ACC112 (cell line): ENCODE results near the gene LAMA3.

Experiments
- H2AFZ ChIP-seq: fragments of 200-600 bp; sonication (generic); one replicate; pipeline ENCODE4 v1.6.0; 2017; ENCODE audit warnings: antibody characterized with exemption, low read length; ENCODE audit not compliant: unreplicated experiment
- H3K27ac ChIP-seq: fragments of 200-600 bp; sonication (generic); 2 replicates; pipeline ENCODE4 v1.5.1; 2014; ENCODE audit warnings: low read depth, mild to moderate bottlenecking, antibody characterized with exemption, low read length, moderate library complexity
- H3K27me3 ChIP-seq: fragments of 200-600 bp; sonication (generic); 2 replicates; pipeline ENCODE4 v1.6.1; 2014; ENCODE audit warnings: mild to moderate bottlenecking, antibody characterized with exemption, low read length, moderate library complexity, mixed read lengths; ENCODE audit not compliant: insufficient read depth
- H3K36me3 ChIP-seq: fragments of 200-600 bp; sonication (generic); 2 replicates; pipeline ENCODE4 v1.6.1; 2016; ENCODE audit warnings: mild to moderate bottlenecking, antibody characterized with exemption, low read length, moderate library complexity, mixed read lengths; ENCODE audit not compliant: insufficient read depth
- H3K4me1 ChIP-seq: fragments of 200-600 bp; sonication (generic); one replicate; pipeline ENCODE4 v1.6.1; 2016; ENCODE audit warnings: low read length, mixed read lengths; ENCODE audit not compliant: insufficient read depth, unreplicated experiment, control insufficient read depth
- H3K4me3 ChIP-seq: fragments of 200-600 bp; sonication (generic); 2 replicates; pipeline ENCODE4 v1.5.1; 2014; ENCODE audit warnings: mild to moderate bottlenecking, low read depth, low read length
- H3K79me2 ChIP-seq: fragments of 200-600 bp; sonication (generic); one replicate; pipeline ENCODE4 v1.6.0; 2016; ENCODE audit warnings: low read length; ENCODE audit not compliant: control insufficient read depth, unreplicated experiment, insufficient read depth

LAMA3 gene

GRCh38 chr18:23689616-23690504 lies 607 bp downstream of the LAMA3 start:
- Histone ChIP-seq H3K4me3 (peak overlapping the region; percentile 64), H2AFZ (peak overlapping the region; percentile 59), H3K27ac (no peak overlapping the region), H3K27me3 (no peaks in the 10 kb centered on the region; the same call in 1 of the 2 replicates), H3K36me3 (no peaks in the 10 kb centered on the region), H3K79me2 (no peaks in the 10 kb centered on the region), H3K4me1 (peaks cover 8% of the 10 kb centered on the region)

- Histone ChIP-seq H3K4me1 (peaks cover 12% of the 10 kb centered on the region), H3K4me3 (peak overlapping the region; percentile 64), H3K27ac (no peak overlapping the region), H3K79me2 (no peaks in the 10 kb centered on the region), H2AFZ (peak overlapping the region; percentile 32), H3K27me3 (no peaks in the 10 kb centered on the region; the same call in 1 of the 2 replicates), H3K36me3 (no peaks in the 10 kb centered on the region)
Observed at GRCh38 chr18:23690505-23691068, 1.3 kb downstream of the LAMA3 start.

- Histone ChIP-seq H3K4me3 (no peak overlapping the region), H3K27me3 (no peaks in the 10 kb centered on the region; the same call in 1 of the 2 replicates), H2AFZ (no peak overlapping the region), H3K36me3 (no peaks in the 10 kb centered on the region), H3K79me2 (no peaks in the 10 kb centered on the region), H3K4me1 (peaks cover 20% of the 10 kb centered on the region), H3K27ac (no peak overlapping the region)
Observed at GRCh38 chr18:23693846-23694245, 4.6 kb downstream of the LAMA3 start.

- H2AFZ ChIP-seq = no peak overlapping the region
- H3K79me2 ChIP-seq = no peaks in the 10 kb centered on the region
- peaks cover 20% of the 10 kb centered on the region for H3K4me1 ChIP-seq
- H3K27ac ChIP-seq = peak overlapping the region; percentile 61
- no peaks in the 10 kb centered on the region; the same call in 1 of the 2 replicates for H3K27me3 ChIP-seq
- H3K4me3 ChIP-seq = peak overlapping the region; percentile 18; the same call in 1 of the 2 replicates
- no peaks in the 10 kb centered on the region for H3K36me3 ChIP-seq
Observed at GRCh38 chr18:23694637-23695430, 5.6 kb downstream of the LAMA3 start.

GRCh38 chr18:23701017-23701416 lies 11.8 kb downstream of the LAMA3 start:
- Histone ChIP-seq H3K4me1 (peaks cover 3% of the 10 kb centered on the region), H3K4me3 (no peak overlapping the region), H3K27me3 (no peaks in the 10 kb centered on the region), H3K27ac (no peak overlapping the region), H3K79me2 (no peaks in the 10 kb centered on the region), H2AFZ (no peak overlapping the region), H3K36me3 (no peaks in the 10 kb centered on the region)

GRCh38 chr18:23701544-23702064 lies 12.4 kb downstream of the LAMA3 start:
- H3K27ac ChIP-seq = no peak overlapping the region

GRCh38 chr18:23702606-23703005 lies 13.4 kb downstream of the LAMA3 start:
- no peaks in the 10 kb centered on the region for H3K4me1 ChIP-seq
- H3K27ac ChIP-seq = no peak overlapping the region
- H3K4me3 ChIP-seq = no peak overlapping the region
- H3K27me3 ChIP-seq = no peaks in the 10 kb centered on the region
- H3K79me2 ChIP-seq = no peaks in the 10 kb centered on the region
- no peak overlapping the region for H2AFZ ChIP-seq
- H3K36me3 ChIP-seq = no peaks in the 10 kb centered on the region

More at GRCh38 chr18:23701544-23702064, 12.4 kb downstream of the LAMA3 start:
- no peaks in the 10 kb centered on the region for H3K4me1 ChIP-seq
- no peaks in the 10 kb centered on the region for H3K79me2 ChIP-seq
- no peak overlapping the region for H2AFZ ChIP-seq
- no peaks in the 10 kb centered on the region for H3K27me3 ChIP-seq
- H3K36me3 ChIP-seq = no peaks in the 10 kb centered on the region
- H3K4me3 ChIP-seq = no peak overlapping the region

GRCh38 chr18:23703057-23703986 lies 14.1 kb downstream of the LAMA3 start:
- H3K36me3 ChIP-seq = no peaks in the 10 kb centered on the region
- no peaks in the 10 kb centered on the region for H3K27me3 ChIP-seq
- H3K79me2 ChIP-seq = no peaks in the 10 kb centered on the region
- H3K4me3 ChIP-seq = no peak overlapping the region
- H3K4me1 ChIP-seq = no peaks in the 10 kb centered on the region
- no peak overlapping the region for H3K27ac ChIP-seq
- H2AFZ ChIP-seq = no peak overlapping the region

GRCh38 chr18:23703987-23704384 lies 14.7 kb downstream of the LAMA3 start:
- Histone ChIP-seq H3K4me3 (no peak overlapping the region), H3K4me1 (no peaks in the 10 kb centered on the region), H3K79me2 (no peaks in the 10 kb centered on the region), H3K27me3 (no peaks in the 10 kb centered on the region), H2AFZ (no peak overlapping the region), H3K36me3 (no peaks in the 10 kb centered on the region), H3K27ac (no peak overlapping the region)
